Measurements from ENCODE around the gene OOSP4A.
A peak's percentile ranks its signal among the peaks of the same experiment; 100 is the strongest.

OOSP4A gene

DNA sequence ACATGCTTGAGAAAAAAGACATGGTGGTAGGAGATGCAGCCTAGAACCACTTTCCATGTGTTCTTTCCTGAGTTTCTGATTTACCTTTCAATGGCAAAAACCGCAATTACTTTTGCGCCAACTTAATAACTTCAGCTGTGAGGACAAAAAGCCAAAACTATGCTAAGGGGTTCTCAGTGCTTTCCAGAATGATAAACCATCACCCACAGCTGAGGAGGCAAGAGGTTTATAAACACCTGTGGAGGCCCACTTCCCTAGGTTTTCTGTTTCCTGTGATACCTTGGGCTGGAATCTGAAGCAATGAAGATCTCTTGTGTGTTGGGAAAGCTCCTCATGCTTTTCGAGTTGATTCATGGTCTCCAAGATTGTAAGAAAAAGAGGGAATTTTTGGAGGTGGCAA, at the start of gene OOSP4A:
Gene OOSP4A (plus strand): TSS at position 301 of the 400 bp plus-strand sequence. CDS start 0 bp downstream, at position 301.
- no peak for DNase-seq (ENCODE audit: low spot score)

DNA sequence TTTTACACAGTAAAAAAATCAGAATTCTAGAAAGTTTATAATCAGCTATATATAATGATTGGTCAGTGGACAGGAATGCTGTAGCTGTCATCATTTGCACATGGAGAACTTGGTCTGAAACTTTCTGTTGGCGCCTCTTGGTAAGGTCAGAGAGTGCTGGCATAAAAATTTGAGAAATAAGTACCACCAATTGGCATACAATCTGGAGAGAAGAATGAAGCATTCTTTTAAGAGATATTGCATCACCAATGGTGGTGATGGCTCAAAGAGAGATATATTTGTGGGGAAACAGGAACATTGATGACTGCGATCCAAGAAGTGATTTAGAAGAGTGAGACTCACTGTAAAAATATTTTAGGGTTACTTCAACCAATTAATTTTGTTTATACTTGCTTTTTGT, 45.4 kb upstream of the OOSP4A start:
- no peak for DNase-seq (ENCODE audit: low spot score)

DNA sequence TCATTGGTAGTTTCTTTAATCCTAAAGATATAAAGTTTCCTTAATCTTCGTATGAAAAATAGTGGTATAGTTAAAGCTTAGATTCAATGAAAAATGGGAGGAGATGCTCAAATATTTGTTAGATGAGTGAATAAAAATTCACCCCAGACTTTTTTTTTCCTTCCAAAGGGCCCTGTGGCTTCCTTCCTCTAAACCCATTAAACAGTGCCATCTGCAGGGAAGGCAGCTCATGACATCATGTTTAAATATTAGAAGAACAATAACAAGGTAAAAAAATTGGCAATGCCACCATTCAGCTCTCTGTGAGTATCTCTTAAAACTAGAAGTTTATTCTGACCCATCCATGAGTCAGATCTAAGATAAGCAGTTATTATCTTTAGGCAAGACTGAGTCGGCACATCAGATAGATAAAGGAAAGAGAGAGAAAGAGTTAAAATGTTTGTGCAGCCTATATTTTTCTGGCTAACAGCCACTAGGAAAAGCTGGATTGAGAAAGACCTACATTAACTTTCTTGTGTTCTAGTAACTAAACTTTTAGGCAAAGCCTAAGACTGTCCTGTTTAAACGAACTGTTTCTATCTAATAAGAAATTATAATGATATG, 44.7 kb upstream of the OOSP4A start:
- peak; percentile 14 for DNase-seq (ENCODE audit: low spot score)

DNA sequence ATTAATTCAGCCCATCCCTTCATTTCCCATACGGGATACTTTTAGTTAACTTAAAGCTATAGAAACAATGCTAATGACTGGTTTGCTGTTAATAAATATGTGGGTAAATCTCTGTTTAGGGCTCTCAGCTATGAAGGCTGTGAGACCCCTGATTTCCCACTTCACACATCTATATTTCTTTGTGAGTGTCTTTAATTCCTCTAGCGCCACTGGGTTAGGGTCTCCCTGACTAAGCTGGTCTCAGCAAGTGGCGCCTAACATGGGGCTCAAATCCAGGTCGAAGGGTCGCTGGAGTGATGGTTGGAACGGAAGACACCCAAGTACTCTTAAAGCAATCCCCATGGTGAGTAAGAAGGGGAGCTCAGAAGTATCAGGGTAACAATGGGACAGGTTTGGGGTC, 40.0 kb upstream of the OOSP4A start:
- DNase-seq (ENCODE audit: low spot score) = no peak

DNA sequence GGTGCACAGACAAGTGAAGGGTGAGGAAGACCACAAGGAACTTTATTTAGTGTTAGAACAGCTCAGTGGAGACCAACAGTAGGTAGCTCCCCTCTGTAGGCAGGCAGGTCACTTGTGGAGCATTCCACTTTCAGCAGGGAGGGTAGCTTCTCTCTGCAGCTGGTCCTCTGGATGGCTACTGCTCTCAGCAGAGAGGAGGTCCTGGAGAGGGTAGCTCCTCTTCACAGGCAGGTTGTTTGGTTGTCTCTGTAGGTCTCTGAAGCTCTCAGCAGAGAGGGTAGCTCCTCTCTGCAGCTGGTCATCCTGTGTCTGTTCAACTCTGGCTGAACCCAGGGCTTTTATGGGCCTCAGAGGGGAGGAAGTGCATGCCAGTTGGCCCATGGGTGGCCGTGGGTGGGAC, 32.1 kb upstream of the OOSP4A start:
- DNase-seq (ENCODE audit: low spot score) = no peak

DNA sequence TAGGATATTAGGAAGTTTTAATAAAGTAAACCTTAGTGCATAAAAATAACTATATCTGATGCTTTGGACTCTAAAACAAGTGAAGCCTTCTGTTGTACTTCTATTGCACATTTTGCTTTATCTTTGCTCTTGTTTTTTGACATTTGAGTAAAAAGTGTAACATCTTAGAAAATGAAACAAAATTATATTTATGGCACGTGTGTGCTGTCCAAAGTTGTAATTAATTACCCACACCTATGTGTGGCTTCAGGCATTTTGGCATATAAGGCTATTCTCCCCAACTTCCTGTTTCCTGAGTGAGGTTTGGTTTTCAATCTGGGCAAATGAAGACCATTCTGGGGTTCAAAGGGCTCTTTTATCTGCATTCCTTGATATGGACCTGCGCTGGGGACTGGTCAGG, 25.7 kb upstream of the OOSP4A start, which contains the start of gene OOSP1:
Gene OOSP1 (plus strand): TSS at position 301 of the 400 bp plus-strand sequence. CDS start 23 bp downstream, at position 324.
- DNase-seq (ENCODE audit: low spot score) = no peak

DNA sequence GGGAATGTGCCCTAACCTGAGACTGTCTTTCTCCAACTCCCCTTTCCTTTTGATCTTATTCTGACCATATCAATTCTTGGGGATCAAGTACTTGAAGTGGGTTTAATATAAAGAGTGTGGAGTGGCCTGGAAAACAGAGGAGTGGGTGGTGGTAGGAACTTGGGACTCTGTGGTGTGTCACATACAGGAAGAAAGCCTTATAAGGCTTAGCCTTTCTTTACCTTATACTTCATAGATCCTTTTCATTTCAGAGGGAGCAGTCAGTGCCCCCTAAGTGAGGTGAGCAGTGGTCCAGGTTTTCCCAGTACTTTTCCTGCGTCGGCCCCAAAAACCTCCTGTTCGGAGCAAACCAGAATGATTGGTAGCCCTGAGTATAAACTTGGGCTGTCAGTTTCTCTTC, 25.1 kb upstream of the OOSP4A start:
- DNase-seq (ENCODE audit: low spot score) = no peak

DNA sequence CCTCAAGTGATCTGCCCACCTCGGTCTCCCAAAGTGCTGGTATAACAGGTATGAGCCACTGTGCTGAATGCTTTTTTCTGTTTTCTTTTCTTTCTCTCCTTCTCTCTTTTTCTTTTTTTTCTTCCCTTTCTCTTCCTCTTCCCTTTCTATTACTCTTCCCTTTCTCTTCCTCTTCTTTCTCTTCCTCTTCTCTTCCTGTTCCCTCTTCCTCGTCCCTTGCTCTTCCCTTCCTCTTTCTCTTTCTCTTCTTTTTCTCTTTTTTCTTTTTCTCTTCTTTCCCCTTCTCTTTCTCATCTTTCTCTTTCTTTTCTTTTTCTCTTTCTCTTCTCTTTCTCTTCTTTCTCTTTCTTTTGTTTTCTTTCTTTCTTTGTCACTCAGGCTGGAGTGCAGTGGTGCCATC, 24.4 kb upstream of the OOSP4A start:
- DNase-seq (ENCODE audit: low spot score) = no peak

DNA sequence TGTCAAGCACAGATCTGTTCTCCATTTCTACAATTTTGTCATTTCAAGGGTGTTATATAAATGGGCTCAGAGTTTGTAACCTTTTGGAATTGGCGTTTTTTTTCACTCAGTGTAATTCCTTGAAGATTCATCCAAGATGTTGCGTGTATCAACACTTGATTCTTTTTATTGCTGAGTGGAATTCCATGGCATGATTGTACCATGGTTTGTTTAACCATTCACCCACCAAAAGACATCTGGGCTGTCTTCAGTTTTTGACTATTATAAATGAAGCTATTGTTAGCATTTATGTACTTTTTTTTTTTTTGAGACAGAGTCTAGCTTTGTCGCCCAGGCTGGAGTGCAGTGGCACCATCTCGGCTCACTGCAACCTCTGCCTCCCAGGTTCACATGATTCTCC, 22.7 kb upstream of the OOSP4A start:
- no peak for DNase-seq (ENCODE audit: low spot score)

DNA sequence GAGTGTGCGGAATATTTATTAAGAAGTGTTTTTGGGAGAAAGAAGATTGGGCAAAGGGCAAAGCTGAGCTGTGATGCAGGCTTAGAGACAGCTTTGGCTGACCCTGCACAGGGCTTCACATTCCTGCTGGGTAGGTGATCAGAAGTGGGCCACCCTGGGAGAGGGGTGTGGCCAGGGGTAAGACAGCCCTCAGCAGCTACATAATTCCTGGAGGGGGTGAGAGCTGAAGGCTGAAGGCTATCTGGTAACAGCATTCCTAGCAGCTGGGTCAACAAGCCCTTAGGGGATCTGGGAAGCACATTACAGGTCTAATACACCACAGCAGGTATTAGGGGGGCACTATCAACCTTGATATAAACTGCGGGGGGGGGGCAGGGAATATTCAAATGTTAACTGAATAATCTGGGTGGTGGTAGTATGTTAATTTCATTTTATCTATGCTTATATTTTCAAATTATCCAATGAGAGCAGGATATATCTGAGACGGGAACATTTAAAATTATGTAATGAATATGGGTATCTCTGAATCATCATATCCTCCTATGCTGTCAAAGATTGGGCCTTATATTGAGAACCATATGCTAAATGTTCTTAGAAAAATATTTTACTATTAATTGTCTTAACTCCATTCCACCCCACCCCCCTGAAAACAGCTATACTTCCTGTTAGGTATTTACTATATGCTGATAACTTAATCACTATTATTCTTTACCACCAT, 19.7 kb upstream of the OOSP4A start:
- DNase-seq (ENCODE audit: low spot score) = no peak

DNA sequence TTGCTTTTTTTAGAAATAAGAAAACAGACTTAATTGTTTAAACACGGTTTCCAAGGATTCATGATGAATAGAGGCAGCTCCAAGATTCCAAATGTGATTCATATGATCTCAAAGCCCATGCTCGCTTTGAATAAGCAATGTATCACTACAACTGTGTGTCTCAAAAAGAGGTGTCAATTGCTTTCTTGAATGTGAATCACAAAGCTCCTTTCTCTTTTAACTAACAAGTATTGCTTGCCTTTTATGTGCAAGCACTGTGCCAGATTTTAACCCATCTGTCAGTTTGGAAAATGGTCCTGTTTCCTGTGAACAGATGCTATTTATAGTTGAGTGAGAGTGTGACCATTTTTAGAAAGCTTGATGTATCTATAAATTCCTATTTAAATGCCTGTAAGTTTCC, 19.1 kb upstream of the OOSP4A start:
- peak; percentile 4 for DNase-seq (ENCODE audit: low spot score)

DNA sequence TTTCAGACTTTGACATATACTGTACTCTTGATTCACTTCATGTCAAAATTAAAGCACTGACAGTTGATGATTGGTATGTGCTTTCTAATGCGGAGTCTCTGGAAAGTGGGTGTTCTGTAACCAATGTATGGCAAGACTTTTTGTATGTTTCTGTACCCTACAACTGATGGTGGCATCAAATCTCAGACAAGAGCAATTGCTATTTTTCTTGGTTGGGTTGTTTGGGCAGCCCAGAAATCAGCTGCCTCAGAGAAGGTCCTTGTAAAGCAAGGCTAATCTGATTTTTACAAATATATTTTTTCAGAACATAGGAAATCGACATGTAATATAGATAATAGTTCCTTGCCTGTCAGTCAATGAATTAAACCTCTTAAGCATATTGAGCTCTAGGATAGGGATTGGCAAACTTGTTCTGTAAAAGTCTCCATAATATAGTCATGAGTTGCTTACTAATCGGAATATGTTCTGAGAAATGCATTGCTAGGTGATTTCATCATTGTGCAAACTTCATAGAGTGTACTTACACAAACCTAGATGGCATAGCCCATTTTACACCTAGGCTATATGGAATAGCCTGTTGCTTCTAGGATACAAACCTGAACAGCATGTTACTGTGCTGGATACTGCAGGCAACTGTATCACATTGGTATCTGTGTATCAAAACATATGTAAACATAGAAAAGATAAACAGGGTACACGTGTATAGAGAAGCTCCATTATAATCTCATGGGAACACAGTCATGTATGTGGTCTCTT, 10.2 kb upstream of the OOSP4A start:
- no peak for DNase-seq (ENCODE audit: low spot score)

DNA sequence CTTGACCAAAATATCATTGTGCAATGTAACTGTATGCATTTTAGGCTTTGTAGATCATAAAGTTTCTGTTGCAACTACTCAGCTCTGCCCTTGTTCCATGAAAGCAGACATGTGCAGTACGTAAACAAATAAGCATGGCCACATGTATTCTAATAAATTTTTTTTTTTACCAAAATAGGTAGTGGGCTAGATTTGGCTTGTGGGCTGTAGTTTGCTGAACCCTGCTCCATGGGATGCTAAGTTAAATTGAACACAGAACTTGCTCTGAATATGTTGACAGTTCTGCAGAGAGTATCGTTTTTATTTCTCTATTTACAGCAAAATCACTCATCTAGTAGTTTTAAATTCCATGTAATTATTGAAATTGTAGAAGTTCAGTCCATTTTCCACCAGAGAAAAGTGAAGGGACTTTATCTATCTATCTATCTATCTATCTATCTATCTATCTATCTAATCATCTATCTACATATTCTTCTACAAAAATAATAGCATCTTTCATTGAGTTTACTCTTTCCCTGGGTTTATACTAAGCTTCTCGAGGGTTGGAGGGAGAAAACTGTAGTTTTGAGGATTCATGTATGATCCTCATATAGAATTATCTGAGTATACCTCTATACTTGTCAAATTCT, 9.5 kb upstream of the OOSP4A start:
- no peak for DNase-seq (ENCODE audit: low spot score)

DNA sequence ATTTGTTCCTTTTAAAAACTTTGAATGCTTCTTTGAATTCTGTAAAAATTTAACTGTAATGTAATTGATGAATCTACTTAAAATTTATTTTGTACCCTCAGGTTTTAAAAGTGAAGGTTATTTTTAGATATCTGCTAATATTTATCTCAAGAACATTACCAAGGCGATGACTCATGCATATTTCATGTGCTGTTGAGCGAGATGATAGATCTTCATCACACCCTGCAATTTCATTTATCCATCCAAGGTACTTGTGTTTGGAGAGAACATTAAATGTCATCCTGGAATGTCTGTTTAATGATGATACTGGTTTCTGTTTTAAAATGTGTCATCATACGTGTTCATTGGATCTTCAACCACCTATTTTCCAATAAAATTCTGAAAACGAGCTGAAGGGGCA, 6.7 kb upstream of the OOSP4A start:
- DNase-seq (ENCODE audit: low spot score) = no peak

DNA sequence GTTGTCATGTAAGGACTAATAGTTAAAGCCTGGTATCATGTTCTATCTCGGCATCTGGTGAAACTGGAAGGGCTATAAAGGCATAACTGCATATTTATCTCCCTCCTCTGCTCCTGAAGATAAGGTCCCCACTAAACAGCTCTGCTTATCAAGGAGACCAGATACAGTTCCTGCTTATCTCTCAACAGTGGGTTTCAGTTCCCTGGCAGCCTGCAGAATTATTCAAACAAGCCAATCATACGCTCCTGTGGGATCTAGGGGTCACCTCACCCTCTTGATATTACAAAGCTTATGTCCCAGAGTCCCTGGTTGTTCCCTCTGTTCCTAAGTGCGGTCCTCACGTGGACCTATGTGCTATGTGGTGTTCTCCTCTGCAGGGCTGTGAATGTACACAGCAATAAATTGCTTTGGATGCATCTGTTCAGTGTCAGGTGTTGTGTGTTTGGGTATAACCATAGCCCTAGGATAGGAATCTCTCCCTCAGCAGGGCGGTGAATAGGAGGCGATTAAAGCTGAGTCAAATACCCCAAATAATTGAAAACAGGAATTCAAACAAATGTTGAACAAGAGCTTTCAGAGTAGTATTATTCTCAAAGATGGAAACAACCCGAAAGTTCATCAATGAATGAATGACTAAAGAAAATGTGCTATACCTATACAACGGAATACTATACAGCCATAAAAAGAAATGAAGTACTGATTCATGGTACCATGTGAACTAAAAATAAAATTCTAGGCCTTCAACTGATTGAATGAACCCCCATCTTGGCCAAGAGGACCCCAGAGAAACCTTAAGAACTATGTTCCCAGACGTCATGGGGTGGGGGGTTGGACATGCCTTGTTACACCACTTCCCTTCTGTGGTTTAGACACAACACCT, 3.1 kb upstream of the OOSP4A start:
- DNase-seq (ENCODE audit: low spot score) = no peak

DNA sequence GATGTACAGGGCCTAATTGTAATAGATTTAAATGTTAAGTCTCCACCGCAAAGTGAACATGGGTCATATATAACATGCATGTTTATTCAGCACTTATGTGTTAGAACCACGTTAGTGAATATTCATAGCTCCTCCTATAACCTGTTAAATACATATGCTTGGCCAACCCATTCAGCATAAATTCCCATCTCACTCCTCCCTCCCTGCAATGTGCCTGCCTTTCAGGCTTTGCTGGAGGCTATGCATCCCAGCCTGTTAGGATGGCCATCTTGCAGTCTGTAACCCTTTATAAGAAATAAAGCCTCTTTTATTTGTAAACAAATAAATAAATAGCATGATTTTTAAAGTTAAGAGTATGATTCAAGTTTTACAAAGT, 1.7 kb upstream of the OOSP4A start:
- DNase-seq (ENCODE audit: low spot score) = no peak

DNA sequence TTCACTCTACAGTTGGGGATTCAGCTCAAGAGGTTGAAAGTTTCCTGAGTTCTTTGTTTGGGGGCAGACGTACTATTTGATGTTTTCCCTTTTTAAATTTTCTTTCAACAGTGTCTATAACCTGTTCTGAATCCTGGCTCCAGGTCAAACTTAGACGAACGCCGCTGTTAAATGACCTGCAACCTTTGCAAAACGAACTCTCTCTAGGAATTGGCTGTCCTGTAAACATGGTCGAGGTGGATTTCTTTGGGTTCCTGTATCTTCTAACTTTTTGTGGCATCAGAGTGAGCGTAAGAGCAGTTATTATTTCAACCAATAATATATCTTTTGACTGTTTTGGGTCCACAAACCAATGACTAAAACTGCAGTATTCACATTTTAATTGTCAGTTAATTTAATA, 1.6 kb downstream of the OOSP4A start:
- no peak for DNase-seq (ENCODE audit: low spot score)

DNA sequence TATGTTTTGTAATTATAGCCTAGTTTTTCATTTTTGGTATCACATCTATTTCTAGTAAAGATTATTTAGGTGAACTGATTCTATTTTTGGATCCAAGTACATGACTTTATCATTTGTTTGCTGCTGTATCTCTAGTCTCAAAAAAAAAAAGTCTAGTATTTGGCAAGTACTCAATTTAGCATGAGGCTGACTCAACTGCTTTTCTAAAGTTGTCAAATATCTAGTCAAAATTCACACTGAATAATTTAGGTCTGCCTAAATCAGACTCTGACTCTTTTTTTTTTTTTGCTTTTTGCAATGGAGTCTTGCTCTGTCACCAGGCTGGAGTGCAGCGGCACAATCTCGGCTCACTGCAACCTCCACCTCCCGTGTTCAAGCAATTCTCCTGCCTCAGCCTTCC, 2.4 kb downstream of the OOSP4A start:
- no peak for DNase-seq (ENCODE audit: low spot score)

DNA sequence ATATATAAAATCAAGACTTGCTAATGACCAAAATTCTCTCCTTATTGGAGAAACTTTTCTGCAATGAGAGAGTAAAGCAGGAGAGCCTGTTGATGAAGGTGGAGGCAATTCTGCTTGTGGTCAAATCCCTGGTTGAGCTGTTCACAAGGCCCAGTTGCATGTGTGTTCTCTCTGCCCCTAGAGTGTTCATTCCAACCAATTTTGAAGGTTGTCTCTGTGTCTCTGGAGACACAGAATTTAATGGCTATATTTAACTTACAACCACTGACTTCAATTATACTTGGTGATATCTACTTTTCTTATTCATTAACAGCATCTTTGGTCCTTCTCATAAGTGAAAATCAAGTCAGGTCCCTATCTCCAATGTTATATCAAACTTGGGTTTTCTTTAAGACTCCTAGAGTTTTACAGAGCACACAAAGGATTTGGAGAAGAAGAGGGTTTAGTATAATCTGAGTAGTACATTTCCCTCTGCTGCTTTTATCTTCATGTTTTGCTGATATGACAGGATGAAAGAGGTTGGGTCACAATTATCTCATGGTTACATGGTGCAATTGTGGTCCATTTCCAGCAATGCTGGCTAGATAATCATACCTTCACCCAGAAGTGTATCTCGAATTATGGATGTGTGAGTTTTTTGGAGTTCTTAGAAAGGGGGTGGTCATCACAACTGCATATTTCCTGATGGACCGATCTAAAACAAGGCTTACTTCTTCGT, 4.0 kb downstream of the OOSP4A start:
- DNase-seq (ENCODE audit: low spot score) = no peak

DNA sequence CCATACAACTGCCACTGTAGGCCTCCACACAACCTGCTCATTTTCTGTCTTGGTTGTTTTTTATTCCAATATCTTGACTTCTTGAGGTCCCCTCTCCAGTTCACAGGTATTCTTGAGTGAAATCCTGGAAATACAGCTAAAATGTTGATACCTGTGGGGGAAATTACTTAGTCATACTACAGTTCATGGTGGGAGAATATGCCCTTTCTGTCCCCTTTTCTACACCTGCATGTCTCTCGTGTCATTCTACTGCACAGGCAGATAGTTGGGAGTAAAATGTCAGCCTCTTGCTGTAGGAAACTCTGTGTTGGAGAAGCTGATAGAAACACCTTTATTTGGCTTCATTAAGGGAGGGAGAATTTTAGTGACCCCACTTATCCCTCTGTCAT, 4.6 kb downstream of the OOSP4A start:
- no peak for DNase-seq (ENCODE audit: low spot score)

DNA sequence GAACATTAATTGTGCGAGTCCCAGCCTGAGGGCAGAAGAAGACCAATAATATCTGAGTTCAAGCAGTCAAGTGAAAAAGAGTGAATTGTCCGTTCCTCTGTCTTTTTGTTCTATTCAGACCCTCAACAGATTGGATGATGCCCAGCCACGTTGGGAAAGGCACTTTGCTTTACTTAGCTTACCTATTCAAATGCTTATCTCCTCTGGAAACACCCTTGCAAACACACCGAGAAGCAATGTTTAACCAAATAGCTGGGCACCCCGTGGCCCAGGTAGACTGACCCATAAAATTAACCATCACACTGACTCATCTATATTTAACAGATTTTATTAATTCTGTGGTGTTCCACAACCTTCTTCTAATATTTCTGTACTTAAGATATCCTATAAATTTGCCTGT, 9.3 kb downstream of the OOSP4A start:
- DNase-seq (ENCODE audit: low spot score) = no peak

Data from pons (tissue), 1 donor.